ENCODE results near the gene SLC22A23.

DNA sequence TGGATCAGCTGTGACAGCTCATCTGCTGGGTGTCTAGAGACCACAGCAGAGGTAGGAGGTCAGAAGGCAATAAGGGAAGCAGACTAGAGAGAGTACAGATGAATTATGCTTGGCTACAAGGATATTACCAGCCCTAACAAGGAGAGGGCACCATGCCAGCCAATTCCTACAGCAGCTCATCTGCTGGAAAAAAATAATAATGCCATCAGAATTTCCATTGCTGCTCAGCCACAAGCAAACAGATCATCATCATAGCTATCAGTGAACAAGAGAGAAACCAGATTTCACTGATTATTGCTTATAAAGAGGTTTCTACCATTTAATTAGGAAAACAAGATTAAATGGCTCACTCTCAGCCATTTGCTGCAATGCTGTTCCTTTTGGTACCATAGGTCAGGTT, 131.6 kb downstream of the SLC22A23 start:
- TF ChIP-seq, protein P1, sequence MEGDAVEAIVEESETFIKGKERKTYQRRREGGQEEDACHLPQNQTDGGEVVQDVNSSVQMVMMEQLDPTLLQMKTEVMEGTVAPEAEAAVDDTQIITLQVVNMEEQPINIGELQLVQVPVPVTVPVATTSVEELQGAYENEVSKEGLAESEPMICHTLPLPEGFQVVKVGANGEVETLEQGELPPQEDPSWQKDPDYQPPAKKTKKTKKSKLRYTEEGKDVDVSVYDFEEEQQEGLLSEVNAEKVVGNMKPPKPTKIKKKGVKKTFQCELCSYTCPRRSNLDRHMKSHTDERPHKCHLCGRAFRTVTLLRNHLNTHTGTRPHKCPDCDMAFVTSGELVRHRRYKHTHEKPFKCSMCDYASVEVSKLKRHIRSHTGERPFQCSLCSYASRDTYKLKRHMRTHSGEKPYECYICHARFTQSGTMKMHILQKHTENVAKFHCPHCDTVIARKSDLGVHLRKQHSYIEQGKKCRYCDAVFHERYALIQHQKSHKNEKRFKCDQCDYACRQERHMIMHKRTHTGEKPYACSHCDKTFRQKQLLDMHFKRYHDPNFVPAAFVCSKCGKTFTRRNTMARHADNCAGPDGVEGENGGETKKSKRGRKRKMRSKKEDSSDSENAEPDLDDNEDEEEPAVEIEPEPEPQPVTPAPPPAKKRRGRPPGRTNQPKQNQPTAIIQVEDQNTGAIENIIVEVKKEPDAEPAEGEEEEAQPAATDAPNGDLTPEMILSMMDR (IDR thresholded peaks at IDR 0.05), result no peak
- no peak for TF ChIP-seq ZFX (IDR thresholded peaks at IDR 0.05; ENCODE audit: borderline replicate concordance)

Measured in 22Rv1 (cell line).